ENCODE data around the gene DDB1. TPM values are rescaled to one million over a fixed set of nuclear protein-coding genes. Genes with fewer than 3 reads are reported as not detected.
"Not testable (repeated sequence)": the region's sequence is repeated elsewhere in the genome, so short reads cannot be mapped to it uniquely, and the experiment has no call there.

Gene DDB1
- total RNA-seq, 1 donor from 2014 or later, result 113 TPM

DNA sequence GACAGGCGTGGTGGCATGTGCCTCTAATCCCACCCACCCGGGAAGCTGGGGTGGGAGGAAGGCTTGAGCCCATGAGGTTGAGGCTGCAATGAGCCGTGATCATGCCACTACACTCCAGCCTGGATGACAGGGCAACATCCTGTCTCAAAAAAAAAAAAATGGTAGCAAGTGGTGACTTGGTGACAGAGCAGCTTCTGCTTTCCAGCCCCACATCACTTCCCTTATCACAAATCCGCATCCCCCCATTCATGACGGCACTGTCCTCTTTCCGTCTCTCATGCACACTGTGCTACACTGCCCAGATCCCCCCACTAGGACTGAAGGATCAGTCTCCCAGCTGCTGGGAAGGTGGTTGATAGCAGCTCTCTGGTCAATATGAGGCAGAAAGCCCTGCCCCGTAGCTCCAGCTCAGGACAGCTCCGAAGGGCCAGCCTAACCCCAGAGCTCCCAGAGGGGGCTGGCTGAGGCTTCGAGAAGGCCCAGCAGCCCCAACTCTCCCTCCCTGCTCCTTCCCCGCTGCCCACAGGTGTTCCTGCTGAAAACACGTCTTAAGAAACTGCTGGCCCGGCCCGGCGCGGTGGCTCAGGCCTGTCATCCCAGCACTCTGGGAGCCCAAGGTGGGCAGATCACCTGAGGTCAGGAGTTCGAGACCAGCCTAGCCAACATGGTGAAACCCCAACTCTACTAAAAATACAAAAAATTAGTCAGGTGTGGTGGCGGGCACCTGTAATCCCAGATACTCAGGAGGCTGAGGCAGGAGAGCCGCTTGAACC lies 76.0 kb downstream of the DDB1 start:
- intact Hi-C loops (cut with DNase I), result no loop called here
- ATAC-seq, result no peak
- DNase-seq (ENCODE audit: missing footprints), result no peak

- peak; percentile 72 for DNase-seq (ENCODE audit: missing footprints)
- peak; percentile 32 for ATAC-seq
- intact Hi-C loops (cut with DNase I), result no loop called here
Observed at GRCh38 chr11:61254403-61255025, 78.4 kb downstream of the DDB1 start.

- DNase-seq (ENCODE audit: missing footprints); ATAC-seq; intact Hi-C loops (cut with DNase I): not testable (repeated sequence)
Observed at GRCh38 chr11:61252332-61252731, 80.6 kb downstream of the DDB1 start.

- ATAC-seq, result peak; percentile 83
- DNase-seq (ENCODE audit: missing footprints); intact Hi-C loops (cut with DNase I): not testable (repeated sequence)
Observed at GRCh38 chr11:61250796-61251765, 81.8 kb downstream of the DDB1 start.

Other genes starting within 250 kb of the DDB1 start
- not detected for gene CD5, start 230.6 kb downstream of the DDB1 start, total RNA-seq
- gene VPS37C, start 171.7 kb downstream of the DDB1 start, total RNA-seq, result 16.5 TPM
- 1.2 TPM for gene PGA3, start 129.6 kb downstream of the DDB1 start, total RNA-seq
- gene PGA4, start 110.8 kb downstream of the DDB1 start, total RNA-seq, result not detected
- 0.95 TPM for gene PGA5, start 91.9 kb downstream of the DDB1 start, total RNA-seq
- gene VWCE, start 37.8 kb downstream of the DDB1 start, total RNA-seq, result 1.0 TPM
- gene TKFC, start 123 bp upstream of the DDB1 start, total RNA-seq, result 12.3 TPM
- gene CYB561A3, start 28.8 kb upstream of the DDB1 start, total RNA-seq, result 14.6 TPM
- gene TMEM138, start 29.3 kb upstream of the DDB1 start, total RNA-seq, result 18.0 TPM
- 4.6 TPM for gene TMEM216, start 59.5 kb upstream of the DDB1 start, total RNA-seq
- 36.5 TPM for gene CPSF7, start 96.9 kb upstream of the DDB1 start, total RNA-seq
- gene SDHAF2, start 97.0 kb upstream of the DDB1 start, total RNA-seq, result 36.8 TPM
- gene LRRC10B, start 175.6 kb upstream of the DDB1 start, total RNA-seq, result 0.60 TPM
- 28.2 TPM for gene SYT7, start 248.0 kb upstream of the DDB1 start, total RNA-seq